Neural cell (in vitro differentiated cells): Measurements from ENCODE around the gene NT5DC3. TPM values are rescaled to one million over a fixed set of nuclear protein-coding genes. Genes with fewer than 3 reads are reported as not detected.

Experiments used
- H2AFZ ChIP-seq: fragments of 200-600, 300-800 bp; sonication (generic), shearing (Covaris generic); 2 replicates; pipeline ENCODE4 v1.6.0; 2014; ENCODE audit warnings: low read depth, mild to moderate bottlenecking, antibody characterized with exemption, low read length, moderate library complexity
- H3F3A ChIP-seq: fragments of 200-600 bp; shearing (Covaris generic); 2 replicates; pipeline ENCODE4 v1.6.1; 2016; ENCODE audit warnings: mild to moderate bottlenecking, moderate library complexity, mixed read lengths, antibody characterized with exemption, low read length; ENCODE audit not compliant: insufficient read depth, poor library complexity, severe bottlenecking
- H3K27ac ChIP-seq: fragments of 200-600, 300-800 bp; sonication (generic), shearing (Covaris generic); 2 replicates; pipeline ENCODE4 v1.5.1; 2014; ENCODE audit warnings: mild to moderate bottlenecking, low read length, moderate library complexity
- H3K27me3 ChIP-seq: fragments of 300-800, 200-600 bp; sonication (generic), shearing (Covaris generic); 2 replicates; pipeline ENCODE4 v1.6.0; 2014; ENCODE audit warnings: mild to moderate bottlenecking, low read depth, low read length, moderate library complexity; ENCODE audit not compliant: insufficient read depth
- H3K36me3 ChIP-seq: fragments of 300-800, 200-600 bp; sonication (generic), shearing (Covaris generic); 2 replicates; pipeline ENCODE4 v1.5.1; 2014; ENCODE audit warnings: mild to moderate bottlenecking, antibody characterized with exemption, low read length, moderate library complexity; ENCODE audit not compliant: insufficient read depth
- H3K4me2 ChIP-seq: fragments of 300-800, 200-600 bp; sonication (generic), shearing (Covaris generic); 2 replicates; pipeline ENCODE4 v1.6.0; 2014; ENCODE audit warnings: mild to moderate bottlenecking, low read length
- H3K4me3 ChIP-seq: fragments of 300-800, 200-600 bp; sonication (generic), shearing (Covaris generic); 2 replicates; pipeline ENCODE4 v1.5.1; 2014; ENCODE audit warnings: mild to moderate bottlenecking, low read length, moderate library complexity
- H3K79me2 ChIP-seq: fragments of 200-600 bp; shearing (Covaris generic); replicated peaks from 2 replicates; pipeline ENCODE4 v1.6.0; 2014; ENCODE audit warnings: mild to moderate bottlenecking, low read length, moderate library complexity; ENCODE audit not compliant: insufficient read depth
- H3K9ac ChIP-seq: fragments of 300-800, 200-600 bp; sonication (generic), shearing (Covaris generic); 2 replicates; pipeline ENCODE4 v1.6.1; 2016; ENCODE audit warnings: mild to moderate bottlenecking, low read length, mixed read lengths
- H3K9me2 ChIP-seq: fragments of 200-600 bp; shearing (Covaris generic); 2 replicates; pipeline ENCODE4 v1.6.1; 2016; ENCODE audit warnings: mild to moderate bottlenecking, low read length, mixed read lengths; ENCODE audit not compliant: insufficient read depth
- H3K9me3 ChIP-seq: fragments of 200-600, 300-800 bp; sonication (generic), shearing (Covaris generic); 2 replicates; pipeline ENCODE4 v1.6.1; 2016; ENCODE audit warnings: mild to moderate bottlenecking, mixed run types, low read length, moderate library complexity, mixed read lengths
- H4K20me1 ChIP-seq: fragments of 200-600 bp; shearing (Covaris generic); 2 replicates; pipeline ENCODE4 v1.6.1; 2016; ENCODE audit warnings: mild to moderate bottlenecking, mixed run types; ENCODE audit not compliant: insufficient read depth
- EP300 ChIP-seq: fragments of 450-650 bp; conservative IDR thresholded peaks from 2 replicates; pipeline ENCODE4 v1.6.1; 2014; ENCODE audit warnings: antibody characterized with exemption, mild to moderate bottlenecking, moderate library complexity; ENCODE audit not compliant: poor library complexity, severe bottlenecking
- EZH2 ChIP-seq: fragments of 200-600, 300-800 bp; shearing (Covaris generic), sonication (generic); IDR thresholded peaks from 2 replicates; pipeline ENCODE4 v1.6.1; 2014; ENCODE audit warnings: antibody characterized with exemption, low read length, borderline replicate concordance, mild to moderate bottlenecking; ENCODE audit not compliant: insufficient read depth, poor library complexity, severe bottlenecking
- MXI1 ChIP-seq: fragments of 450-650 bp; conservative IDR thresholded peaks from 2 replicates; pipeline ENCODE4 v1.6.1; 2014; ENCODE audit warnings: antibody characterized with exemption, mild to moderate bottlenecking; ENCODE audit not compliant: poor library complexity, severe bottlenecking
- POLR2AphosphoS5 ChIP-seq: IDR thresholded peaks from 2 replicates; pipeline ENCODE4 v1.6.1; 2012
- RAD21 ChIP-seq: fragments of 450-650 bp; conservative IDR thresholded peaks from 2 replicates; pipeline ENCODE4 v1.6.1; 2014; ENCODE audit warnings: antibody characterized with exemption, mild to moderate bottlenecking, moderate library complexity
- SMC3 ChIP-seq: fragments of 450-650 bp; conservative IDR thresholded peaks from 2 replicates; pipeline ENCODE4 v1.6.1; 2014; ENCODE audit warnings: antibody characterized with exemption, mild to moderate bottlenecking, moderate library complexity; ENCODE audit not compliant: poor library complexity
- TAF1 ChIP-seq: IDR thresholded peaks from 2 replicates; pipeline ENCODE4 v1.6.1; 2012; ENCODE audit warnings: low read depth
- polyA plus RNA-seq: library from polyadenylated mRNA; depleted of rRNA; stranded (reverse); fragments of >200 nt; gene quantifications from 2 replicates; pipeline ENCODE4 v1.2.3, GENCODE V29; 2014
- TF ChIP-seq, protein P1 (sequence below): IDR thresholded peaks from 2 replicates; pipeline ENCODE4 v1.6.1; 2012; ENCODE audit warnings: borderline replicate concordance
- TF ChIP-seq, protein P2 (sequence below): fragments of 450-650 bp; IDR thresholded peaks from 2 replicates; pipeline ENCODE4 v1.5.1; 2014; ENCODE audit warnings: antibody characterized with exemption, mild to moderate bottlenecking, moderate library complexity; ENCODE audit not compliant: poor library complexity, severe bottlenecking

Gene NT5DC3
- polyA plus RNA-seq, 1 donor from 2014 or later: 4.0 TPM

DNA sequence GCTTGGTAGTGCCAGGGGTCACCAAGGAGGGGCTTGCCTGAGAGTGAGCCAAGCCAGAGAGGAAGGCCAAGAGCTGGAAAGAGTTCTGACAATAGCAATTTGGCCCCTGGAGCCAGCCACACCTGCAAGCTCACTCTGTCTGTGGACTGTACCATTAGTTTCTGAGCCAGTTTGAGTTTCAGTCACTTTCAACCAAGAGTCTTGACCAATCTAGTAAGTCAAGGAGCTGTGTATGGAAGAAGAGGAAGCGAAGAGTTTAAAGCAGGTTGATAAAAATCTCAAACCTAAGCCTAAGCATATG, 38.5 kb downstream of the NT5DC3 start:
- H3K4me3 ChIP-seq: no peak overlapping the region
- H3K27ac ChIP-seq: no peak overlapping the region
- H3K9me3 ChIP-seq: no peaks in the 10 kb centered on the region
- H3K27me3 ChIP-seq: no peaks in the 10 kb centered on the region
- H3K9me2 ChIP-seq: no peaks in the 10 kb centered on the region
- no peaks in the 10 kb centered on the region for H3K79me2 ChIP-seq
- H3F3A ChIP-seq: no peaks in the 10 kb centered on the region
- H3K9ac ChIP-seq: no peak overlapping the region
- H3K4me2 ChIP-seq: no peak overlapping the region
- no peak overlapping the region for H2AFZ ChIP-seq
- no peaks in the 10 kb centered on the region for H3K36me3 ChIP-seq
- H4K20me1 ChIP-seq: no peaks in the 10 kb centered on the region
- TF ChIP-seq, protein P1, sequence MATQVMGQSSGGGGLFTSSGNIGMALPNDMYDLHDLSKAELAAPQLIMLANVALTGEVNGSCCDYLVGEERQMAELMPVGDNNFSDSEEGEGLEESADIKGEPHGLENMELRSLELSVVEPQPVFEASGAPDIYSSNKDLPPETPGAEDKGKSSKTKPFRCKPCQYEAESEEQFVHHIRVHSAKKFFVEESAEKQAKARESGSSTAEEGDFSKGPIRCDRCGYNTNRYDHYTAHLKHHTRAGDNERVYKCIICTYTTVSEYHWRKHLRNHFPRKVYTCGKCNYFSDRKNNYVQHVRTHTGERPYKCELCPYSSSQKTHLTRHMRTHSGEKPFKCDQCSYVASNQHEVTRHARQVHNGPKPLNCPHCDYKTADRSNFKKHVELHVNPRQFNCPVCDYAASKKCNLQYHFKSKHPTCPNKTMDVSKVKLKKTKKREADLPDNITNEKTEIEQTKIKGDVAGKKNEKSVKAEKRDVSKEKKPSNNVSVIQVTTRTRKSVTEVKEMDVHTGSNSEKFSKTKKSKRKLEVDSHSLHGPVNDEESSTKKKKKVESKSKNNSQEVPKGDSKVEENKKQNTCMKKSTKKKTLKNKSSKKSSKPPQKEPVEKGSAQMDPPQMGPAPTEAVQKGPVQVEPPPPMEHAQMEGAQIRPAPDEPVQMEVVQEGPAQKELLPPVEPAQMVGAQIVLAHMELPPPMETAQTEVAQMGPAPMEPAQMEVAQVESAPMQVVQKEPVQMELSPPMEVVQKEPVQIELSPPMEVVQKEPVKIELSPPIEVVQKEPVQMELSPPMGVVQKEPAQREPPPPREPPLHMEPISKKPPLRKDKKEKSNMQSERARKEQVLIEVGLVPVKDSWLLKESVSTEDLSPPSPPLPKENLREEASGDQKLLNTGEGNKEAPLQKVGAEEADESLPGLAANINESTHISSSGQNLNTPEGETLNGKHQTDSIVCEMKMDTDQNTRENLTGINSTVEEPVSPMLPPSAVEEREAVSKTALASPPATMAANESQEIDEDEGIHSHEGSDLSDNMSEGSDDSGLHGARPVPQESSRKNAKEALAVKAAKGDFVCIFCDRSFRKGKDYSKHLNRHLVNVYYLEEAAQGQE: no peak
- no peak for TF ChIP-seq POLR2AphosphoS5
- TF ChIP-seq EP300: no peak
- TF ChIP-seq, protein P2, sequence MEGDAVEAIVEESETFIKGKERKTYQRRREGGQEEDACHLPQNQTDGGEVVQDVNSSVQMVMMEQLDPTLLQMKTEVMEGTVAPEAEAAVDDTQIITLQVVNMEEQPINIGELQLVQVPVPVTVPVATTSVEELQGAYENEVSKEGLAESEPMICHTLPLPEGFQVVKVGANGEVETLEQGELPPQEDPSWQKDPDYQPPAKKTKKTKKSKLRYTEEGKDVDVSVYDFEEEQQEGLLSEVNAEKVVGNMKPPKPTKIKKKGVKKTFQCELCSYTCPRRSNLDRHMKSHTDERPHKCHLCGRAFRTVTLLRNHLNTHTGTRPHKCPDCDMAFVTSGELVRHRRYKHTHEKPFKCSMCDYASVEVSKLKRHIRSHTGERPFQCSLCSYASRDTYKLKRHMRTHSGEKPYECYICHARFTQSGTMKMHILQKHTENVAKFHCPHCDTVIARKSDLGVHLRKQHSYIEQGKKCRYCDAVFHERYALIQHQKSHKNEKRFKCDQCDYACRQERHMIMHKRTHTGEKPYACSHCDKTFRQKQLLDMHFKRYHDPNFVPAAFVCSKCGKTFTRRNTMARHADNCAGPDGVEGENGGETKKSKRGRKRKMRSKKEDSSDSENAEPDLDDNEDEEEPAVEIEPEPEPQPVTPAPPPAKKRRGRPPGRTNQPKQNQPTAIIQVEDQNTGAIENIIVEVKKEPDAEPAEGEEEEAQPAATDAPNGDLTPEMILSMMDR: no peak
- TF ChIP-seq TAF1: no peak
- TF ChIP-seq MXI1: no peak
- TF ChIP-seq SMC3: no peak
- no peak for TF ChIP-seq EZH2
- no peak for TF ChIP-seq RAD21

DNA sequence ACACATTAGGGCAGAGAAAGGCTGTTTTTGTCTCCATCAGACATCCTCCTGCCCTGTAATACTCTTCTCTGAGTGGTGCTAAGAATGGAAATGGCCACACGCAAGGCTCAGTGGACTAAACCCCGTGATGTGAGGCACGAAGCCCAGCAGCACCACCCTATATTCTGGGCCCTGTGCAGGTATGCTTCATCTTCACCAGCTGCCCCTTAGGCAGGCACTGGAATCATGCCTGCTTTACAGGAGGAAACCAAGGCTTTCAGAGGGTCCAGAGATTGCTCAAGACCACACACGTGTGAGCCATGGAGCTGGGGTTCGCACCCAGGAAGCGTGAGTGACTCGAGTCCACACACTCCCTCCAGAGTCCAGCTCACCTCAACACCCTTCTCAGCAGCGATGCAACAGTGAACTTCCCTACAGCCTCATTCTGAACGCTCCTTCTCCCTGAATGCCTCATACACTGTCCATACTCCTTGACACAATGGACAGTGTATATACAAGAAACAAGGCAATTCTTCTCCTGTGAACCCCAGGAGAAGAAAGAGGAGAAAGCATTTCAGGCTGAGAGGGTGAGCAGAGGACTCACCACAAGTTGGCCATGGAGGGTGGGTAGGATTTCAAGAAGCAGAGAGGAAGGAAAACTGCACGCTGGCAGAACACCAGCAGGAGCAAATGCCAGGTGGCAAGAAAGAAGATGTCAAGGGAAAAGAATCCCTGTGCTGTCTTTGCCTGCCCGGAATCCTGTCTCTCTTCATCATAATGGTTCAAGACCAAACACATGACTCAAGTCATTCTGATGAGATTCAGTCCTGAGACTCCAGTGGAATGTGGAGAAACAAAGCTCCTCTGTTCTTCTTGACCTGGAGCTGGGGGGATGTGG, 39.1 kb downstream of the NT5DC3 start:
- H3K79me2 ChIP-seq: no peaks in the 10 kb centered on the region
- H3K4me3 ChIP-seq: no peak overlapping the region
- H3K27ac ChIP-seq: no peak overlapping the region
- H3K36me3 ChIP-seq: no peaks in the 10 kb centered on the region
- H3F3A ChIP-seq: no peaks in the 10 kb centered on the region
- no peaks in the 10 kb centered on the region for H3K27me3 ChIP-seq
- no peaks in the 10 kb centered on the region for H3K9me3 ChIP-seq
- TF ChIP-seq TAF1 (no peak), RAD21 (no peak)
- TF ChIP-seq, protein P1: no peak
- no peaks in the 10 kb centered on the region for H4K20me1 ChIP-seq
- no peak overlapping the region for H2AFZ ChIP-seq
- H3K9me2 ChIP-seq: no peaks in the 10 kb centered on the region
- H3K4me2 ChIP-seq: no peak overlapping the region
- H3K9ac ChIP-seq: no peak overlapping the region
